Choroid plexus epithelial cell (primary cell): Measurements from ENCODE around the gene SP1.

ENCODE experiments used
- DNase-seq: peaks from one replicate; pipeline ENCODE4 v3.0.0-alpha.2; 2010; ENCODE audit warnings: low read depth
- H3K4me3 ChIP-seq: 2 replicates; pipeline ENCODE4 v1.5.1; 2011; ENCODE audit warnings: low read depth, mild to moderate bottlenecking, control low read depth, low read length, moderate library complexity
- CTCF ChIP-seq: conservative IDR thresholded peaks from 2 replicates; pipeline ENCODE4 v1.5.1; 2011; ENCODE audit warnings: low read depth, mild to moderate bottlenecking, control low read depth, inconsistent platforms, low read length, moderate library complexity

SP1 gene

GRCh38 chr12:53336181-53336681, 43.7 kb upstream of the SP1 start, which contains the start of gene SP7:
TSS of gene SP7 (minus strand) at chr12:53336354. CDS start at chr12:53335646, 708 bp downstream.
- no peak for TF ChIP-seq CTCF
- H3K4me3 ChIP-seq: no peak within 1 kb of the TSS
- peak; percentile 11 for DNase-seq

- no peak for TF ChIP-seq CTCF
- no peak for DNase-seq
Observed at GRCh38 chr12:53338017-53338416, 42.0 kb upstream of the SP1 start.

GRCh38 chr12:53338916-53339315, 41.1 kb upstream of the SP1 start:
- no peak overlapping the region for H3K4me3 ChIP-seq
- TF ChIP-seq CTCF: no peak
- DNase-seq: no peak

More at GRCh38 chr12:53338017-53338416, 42.0 kb upstream of the SP1 start:
- no peak overlapping the region for H3K4me3 ChIP-seq

GRCh38 chr12:53340398-53340797, 39.6 kb upstream of the SP1 start:
- DNase-seq: no peak
- TF ChIP-seq CTCF: no peak

GRCh38 chr12:53343449-53343848, 36.5 kb upstream of the SP1 start:
- H3K4me3 ChIP-seq: no peak overlapping the region
- no peak for TF ChIP-seq CTCF
- DNase-seq: peak; percentile 28

More at GRCh38 chr12:53340398-53340797, 39.6 kb upstream of the SP1 start:
- H3K4me3 ChIP-seq: no peak overlapping the region

- no peak overlapping the region for H3K4me3 ChIP-seq
- no peak for TF ChIP-seq CTCF
- no peak for DNase-seq
Observed at GRCh38 chr12:53343969-53344368, 36.0 kb upstream of the SP1 start.

GRCh38 chr12:53344487-53344823, 35.5 kb upstream of the SP1 start:
- TF ChIP-seq CTCF: no peak
- peak overlapping the region; percentile 64 for H3K4me3 ChIP-seq
- DNase-seq: no peak
